Neural cell (in vitro differentiated cells): ENCODE measurements around the gene IGSF5.

Experiments used
- CTCF ChIP-seq: fragments of 450-650 bp; IDR thresholded peaks from 2 replicates; pipeline ENCODE4 v1.5.1; 2014; ENCODE audit warnings: antibody characterized with exemption, mild to moderate bottlenecking, moderate library complexity; ENCODE audit not compliant: poor library complexity, severe bottlenecking
- MXI1 ChIP-seq: fragments of 450-650 bp; conservative IDR thresholded peaks from 2 replicates; pipeline ENCODE4 v1.6.1; 2014; ENCODE audit warnings: antibody characterized with exemption, mild to moderate bottlenecking; ENCODE audit not compliant: poor library complexity, severe bottlenecking
- POLR2AphosphoS5 ChIP-seq: IDR thresholded peaks from 2 replicates; pipeline ENCODE4 v1.6.1; 2012

GRCh38 chr21:39845571-39846130 is 100.7 kb downstream of the IGSF5 start:
- no peak for TF ChIP-seq CTCF
- no peak for TF ChIP-seq MXI1
- TF ChIP-seq POLR2AphosphoS5, result no peak
